Measurements from ENCODE around the gene ATF4.

ATF4 gene

GRCh38 chr22:39556970-39557841 is 36.8 kb downstream of the ATF4 start:
- DNase-seq (ENCODE audit: low read depth, low spot score): no peak

GRCh38 chr22:39558254-39558727 is 37.9 kb downstream of the ATF4 start:
- DNase-seq (ENCODE audit: low read depth, low spot score): no peak

GRCh38 chr22:39558950-39559349 is 38.6 kb downstream of the ATF4 start:
- DNase-seq (ENCODE audit: low read depth, low spot score): no peak

- no peak for DNase-seq (ENCODE audit: low read depth, low spot score)
Observed at GRCh38 chr22:39559456-39560105, 39.2 kb downstream of the ATF4 start.

- no peak for DNase-seq (ENCODE audit: low read depth, low spot score)
Observed at GRCh38 chr22:39560127-39560526, 39.8 kb downstream of the ATF4 start.

GRCh38 chr22:39562839-39563489 is 42.6 kb downstream of the ATF4 start:
- no peak for DNase-seq (ENCODE audit: low read depth, low spot score)

GRCh38 chr22:39563571-39564428 is 43.4 kb downstream of the ATF4 start:
- no peak for DNase-seq (ENCODE audit: low read depth, low spot score)

GRCh38 chr22:39565414-39565944 is 45.1 kb downstream of the ATF4 start:
- DNase-seq (ENCODE audit: low read depth, low spot score): no peak

GRCh38 chr22:39567135-39567946 is 47.0 kb downstream of the ATF4 start:
- DNase-seq (ENCODE audit: low read depth, low spot score): no peak

- DNase-seq (ENCODE audit: low read depth, low spot score): no peak
Observed at GRCh38 chr22:39568278-39568981, 48.1 kb downstream of the ATF4 start.

- DNase-seq (ENCODE audit: low read depth, low spot score): no peak
Observed at GRCh38 chr22:39569066-39569465, 48.7 kb downstream of the ATF4 start.

- DNase-seq (ENCODE audit: low read depth, low spot score): no peak
Observed at GRCh38 chr22:39570226-39570625, 49.9 kb downstream of the ATF4 start.

GRCh38 chr22:39570665-39571064 is 50.3 kb downstream of the ATF4 start, which contains the start of gene CACNA1I:
Gene CACNA1I, plus strand, starts transcription at chr22:39570753. Its CDS starts 0 bp downstream, at chr22:39570753.
- no peak for DNase-seq (ENCODE audit: low read depth, low spot score)

- no peak for DNase-seq (ENCODE audit: low read depth, low spot score)
Observed at GRCh38 chr22:39571538-39571937, 51.2 kb downstream of the ATF4 start.

All from iPS DF 19.7 (cell line).